ENCODE measurements around the gene TMEM147. TPM values are rescaled to one million over a fixed set of nuclear protein-coding genes. Genes with fewer than 3 reads are reported as not detected.

The TMEM147 gene
- total and polyA plus RNA-seq, 10 of the 15 experiments (the other 5 are each of a cell fraction or from before 2014, with no cell fraction given): 53.4 to 145 (median 79.3) TPM

DNA sequence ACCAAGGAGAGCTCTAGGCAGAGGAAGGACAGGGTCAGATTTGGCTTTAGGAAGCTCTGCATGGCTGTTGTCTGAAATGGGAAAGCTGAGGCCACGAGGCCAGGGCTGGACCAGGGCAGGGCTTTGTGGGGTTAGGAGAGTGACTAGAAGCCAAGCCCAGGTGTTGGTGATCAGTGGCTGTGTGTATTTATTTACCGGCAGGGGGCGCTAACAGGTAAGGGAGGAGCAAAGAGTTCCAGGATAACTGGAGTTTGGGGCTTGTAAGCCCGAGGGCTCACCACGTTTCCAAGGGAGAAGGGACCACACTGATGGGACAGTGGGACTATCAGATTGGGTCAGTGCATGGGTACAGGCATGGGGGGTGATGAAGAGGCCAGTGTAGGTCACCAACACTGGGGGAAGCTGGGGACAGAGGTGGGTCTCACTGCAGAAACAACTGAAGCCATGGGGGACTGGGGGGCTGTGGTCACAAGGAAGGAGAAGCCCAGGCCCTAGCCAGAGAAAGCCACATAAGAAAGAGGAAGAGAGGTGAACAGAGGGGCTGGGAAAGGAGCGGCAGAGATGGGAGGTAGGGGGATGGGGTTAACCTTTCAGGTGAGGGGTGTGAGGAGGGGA lies 3.9 kb downstream of the TMEM147 start (continued):
- TF ChIP-seq FOXM1 (IDR thresholded peaks at IDR 0.05; ENCODE audit: low read depth, low read length) (no peak), MEF2B (IDR thresholded peaks at IDR 0.05; ENCODE audit: partially characterized antibody, poor library complexity, severe bottlenecking) (no peak), STAT3 (IDR thresholded peaks at IDR 0.05; ENCODE audit: low read depth, low read length) (no peak), BHLHE40 (IDR thresholded peaks at IDR 0.05; ENCODE audit: borderline replicate concordance in 1 of 2, low read depth in 2 of 2, low read length in 1 of 2) (no peak), EED (IDR thresholded peaks at IDR 0.05; ENCODE audit: low read depth) (no peak), CBX5 (IDR thresholded peaks at IDR 0.05; ENCODE audit: low read depth) (no peak), BRCA1 (IDR thresholded peaks at IDR 0.05; ENCODE audit: low read depth, low read length) (no peak), NFXL1 (IDR thresholded peaks at IDR 0.05; ENCODE audit: borderline replicate concordance) (no peak), SIN3A (IDR thresholded peaks at IDR 0.05; ENCODE audit: low read depth, low read length) (no peak), NR2C1 (IDR thresholded peaks at IDR 0.05) (no peak), HDAC6 (IDR thresholded peaks at IDR 0.05; ENCODE audit: unreplicated experiment) (no peak), KDM1A (IDR thresholded peaks at IDR 0.05; ENCODE audit: borderline replicate concordance) (no peak)
- TF ChIP-seq, protein P1, sequence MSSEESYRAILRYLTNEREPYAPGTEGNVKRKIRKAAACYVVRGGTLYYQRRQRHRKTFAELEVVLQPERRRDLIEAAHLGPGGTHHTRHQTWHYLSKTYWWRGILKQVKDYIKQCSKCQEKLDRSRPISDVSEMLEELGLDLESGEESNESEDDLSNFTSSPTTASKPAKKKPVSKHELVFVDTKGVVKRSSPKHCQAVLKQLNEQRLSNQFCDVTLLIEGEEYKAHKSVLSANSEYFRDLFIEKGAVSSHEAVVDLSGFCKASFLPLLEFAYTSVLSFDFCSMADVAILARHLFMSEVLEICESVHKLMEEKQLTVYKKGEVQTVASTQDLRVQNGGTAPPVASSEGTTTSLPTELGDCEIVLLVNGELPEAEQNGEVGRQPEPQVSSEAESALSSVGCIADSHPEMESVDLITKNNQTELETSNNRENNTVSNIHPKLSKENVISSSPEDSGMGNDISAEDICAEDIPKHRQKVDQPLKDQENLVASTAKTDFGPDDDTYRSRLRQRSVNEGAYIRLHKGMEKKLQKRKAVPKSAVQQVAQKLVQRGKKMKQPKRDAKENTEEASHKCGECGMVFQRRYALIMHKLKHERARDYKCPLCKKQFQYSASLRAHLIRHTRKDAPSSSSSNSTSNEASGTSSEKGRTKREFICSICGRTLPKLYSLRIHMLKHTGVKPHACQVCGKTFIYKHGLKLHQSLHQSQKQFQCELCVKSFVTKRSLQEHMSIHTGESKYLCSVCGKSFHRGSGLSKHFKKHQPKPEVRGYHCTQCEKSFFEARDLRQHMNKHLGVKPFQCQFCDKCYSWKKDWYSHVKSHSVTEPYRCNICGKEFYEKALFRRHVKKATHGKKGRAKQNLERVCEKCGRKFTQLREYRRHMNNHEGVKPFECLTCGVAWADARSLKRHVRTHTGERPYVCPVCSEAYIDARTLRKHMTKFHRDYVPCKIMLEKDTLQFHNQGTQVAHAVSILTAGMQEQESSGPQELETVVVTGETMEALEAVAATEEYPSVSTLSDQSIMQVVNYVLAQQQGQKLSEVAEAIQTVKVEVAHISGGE (CRISPR knock-in tag; IDR thresholded peaks at IDR 0.05): no peak
- TF ChIP-seq, protein P2, sequence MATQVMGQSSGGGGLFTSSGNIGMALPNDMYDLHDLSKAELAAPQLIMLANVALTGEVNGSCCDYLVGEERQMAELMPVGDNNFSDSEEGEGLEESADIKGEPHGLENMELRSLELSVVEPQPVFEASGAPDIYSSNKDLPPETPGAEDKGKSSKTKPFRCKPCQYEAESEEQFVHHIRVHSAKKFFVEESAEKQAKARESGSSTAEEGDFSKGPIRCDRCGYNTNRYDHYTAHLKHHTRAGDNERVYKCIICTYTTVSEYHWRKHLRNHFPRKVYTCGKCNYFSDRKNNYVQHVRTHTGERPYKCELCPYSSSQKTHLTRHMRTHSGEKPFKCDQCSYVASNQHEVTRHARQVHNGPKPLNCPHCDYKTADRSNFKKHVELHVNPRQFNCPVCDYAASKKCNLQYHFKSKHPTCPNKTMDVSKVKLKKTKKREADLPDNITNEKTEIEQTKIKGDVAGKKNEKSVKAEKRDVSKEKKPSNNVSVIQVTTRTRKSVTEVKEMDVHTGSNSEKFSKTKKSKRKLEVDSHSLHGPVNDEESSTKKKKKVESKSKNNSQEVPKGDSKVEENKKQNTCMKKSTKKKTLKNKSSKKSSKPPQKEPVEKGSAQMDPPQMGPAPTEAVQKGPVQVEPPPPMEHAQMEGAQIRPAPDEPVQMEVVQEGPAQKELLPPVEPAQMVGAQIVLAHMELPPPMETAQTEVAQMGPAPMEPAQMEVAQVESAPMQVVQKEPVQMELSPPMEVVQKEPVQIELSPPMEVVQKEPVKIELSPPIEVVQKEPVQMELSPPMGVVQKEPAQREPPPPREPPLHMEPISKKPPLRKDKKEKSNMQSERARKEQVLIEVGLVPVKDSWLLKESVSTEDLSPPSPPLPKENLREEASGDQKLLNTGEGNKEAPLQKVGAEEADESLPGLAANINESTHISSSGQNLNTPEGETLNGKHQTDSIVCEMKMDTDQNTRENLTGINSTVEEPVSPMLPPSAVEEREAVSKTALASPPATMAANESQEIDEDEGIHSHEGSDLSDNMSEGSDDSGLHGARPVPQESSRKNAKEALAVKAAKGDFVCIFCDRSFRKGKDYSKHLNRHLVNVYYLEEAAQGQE (IDR thresholded peaks at IDR 0.05; ENCODE audit: low read depth, low read length): no peak
- TF ChIP-seq, protein P3, sequence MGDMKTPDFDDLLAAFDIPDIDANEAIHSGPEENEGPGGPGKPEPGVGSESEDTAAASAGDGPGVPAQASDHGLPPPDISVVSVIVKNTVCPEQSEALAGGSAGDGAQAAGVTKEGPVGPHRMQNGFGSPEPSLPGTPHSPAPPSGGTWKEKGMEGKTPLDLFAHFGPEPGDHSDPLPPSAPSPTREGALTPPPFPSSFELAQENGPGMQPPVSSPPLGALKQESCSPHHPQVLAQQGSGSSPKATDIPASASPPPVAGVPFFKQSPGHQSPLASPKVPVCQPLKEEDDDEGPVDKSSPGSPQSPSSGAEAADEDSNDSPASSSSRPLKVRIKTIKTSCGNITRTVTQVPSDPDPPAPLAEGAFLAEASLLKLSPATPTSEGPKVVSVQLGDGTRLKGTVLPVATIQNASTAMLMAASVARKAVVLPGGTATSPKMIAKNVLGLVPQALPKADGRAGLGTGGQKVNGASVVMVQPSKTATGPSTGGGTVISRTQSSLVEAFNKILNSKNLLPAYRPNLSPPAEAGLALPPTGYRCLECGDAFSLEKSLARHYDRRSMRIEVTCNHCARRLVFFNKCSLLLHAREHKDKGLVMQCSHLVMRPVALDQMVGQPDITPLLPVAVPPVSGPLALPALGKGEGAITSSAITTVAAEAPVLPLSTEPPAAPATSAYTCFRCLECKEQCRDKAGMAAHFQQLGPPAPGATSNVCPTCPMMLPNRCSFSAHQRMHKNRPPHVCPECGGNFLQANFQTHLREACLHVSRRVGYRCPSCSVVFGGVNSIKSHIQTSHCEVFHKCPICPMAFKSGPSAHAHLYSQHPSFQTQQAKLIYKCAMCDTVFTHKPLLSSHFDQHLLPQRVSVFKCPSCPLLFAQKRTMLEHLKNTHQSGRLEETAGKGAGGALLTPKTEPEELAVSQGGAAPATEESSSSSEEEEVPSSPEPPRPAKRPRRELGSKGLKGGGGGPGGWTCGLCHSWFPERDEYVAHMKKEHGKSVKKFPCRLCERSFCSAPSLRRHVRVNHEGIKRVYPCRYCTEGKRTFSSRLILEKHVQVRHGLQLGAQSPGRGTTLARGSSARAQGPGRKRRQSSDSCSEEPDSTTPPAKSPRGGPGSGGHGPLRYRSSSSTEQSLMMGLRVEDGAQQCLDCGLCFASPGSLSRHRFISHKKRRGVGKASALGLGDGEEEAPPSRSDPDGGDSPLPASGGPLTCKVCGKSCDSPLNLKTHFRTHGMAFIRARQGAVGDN (IDR thresholded peaks at IDR 0.05): no peak
- TF ChIP-seq, protein P4, sequence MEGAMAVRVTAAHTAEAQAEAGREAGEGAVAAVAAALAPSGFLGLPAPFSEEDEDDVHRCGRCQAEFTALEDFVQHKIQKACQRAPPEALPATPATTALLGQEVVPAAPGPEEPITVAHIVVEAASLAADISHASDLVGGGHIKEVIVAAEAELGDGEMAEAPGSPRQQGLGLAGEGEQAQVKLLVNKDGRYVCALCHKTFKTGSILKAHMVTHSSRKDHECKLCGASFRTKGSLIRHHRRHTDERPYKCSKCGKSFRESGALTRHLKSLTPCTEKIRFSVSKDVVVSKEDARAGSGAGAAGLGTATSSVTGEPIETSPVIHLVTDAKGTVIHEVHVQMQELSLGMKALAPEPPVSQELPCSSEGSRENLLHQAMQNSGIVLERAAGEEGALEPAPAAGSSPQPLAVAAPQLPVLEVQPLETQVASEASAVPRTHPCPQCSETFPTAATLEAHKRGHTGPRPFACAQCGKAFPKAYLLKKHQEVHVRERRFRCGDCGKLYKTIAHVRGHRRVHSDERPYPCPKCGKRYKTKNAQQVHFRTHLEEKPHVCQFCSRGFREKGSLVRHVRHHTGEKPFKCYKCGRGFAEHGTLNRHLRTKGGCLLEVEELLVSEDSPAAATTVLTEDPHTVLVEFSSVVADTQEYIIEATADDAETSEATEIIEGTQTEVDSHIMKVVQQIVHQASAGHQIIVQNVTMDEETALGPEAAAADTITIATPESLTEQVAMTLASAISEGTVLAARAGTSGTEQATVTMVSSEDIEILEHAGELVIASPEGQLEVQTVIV (IDR thresholded peaks at IDR 0.05; ENCODE audit: borderline replicate concordance, partially characterized antibody): no peak

Measured in GM12878 (cell line).